Measurements from ENCODE around the gene TAF1D. TPM values are rescaled to one million over a fixed set of nuclear protein-coding genes. Genes with fewer than 3 reads are reported as not detected.

Gene TAF1D
- total RNA-seq, 1 donor: 126 TPM

DNA sequence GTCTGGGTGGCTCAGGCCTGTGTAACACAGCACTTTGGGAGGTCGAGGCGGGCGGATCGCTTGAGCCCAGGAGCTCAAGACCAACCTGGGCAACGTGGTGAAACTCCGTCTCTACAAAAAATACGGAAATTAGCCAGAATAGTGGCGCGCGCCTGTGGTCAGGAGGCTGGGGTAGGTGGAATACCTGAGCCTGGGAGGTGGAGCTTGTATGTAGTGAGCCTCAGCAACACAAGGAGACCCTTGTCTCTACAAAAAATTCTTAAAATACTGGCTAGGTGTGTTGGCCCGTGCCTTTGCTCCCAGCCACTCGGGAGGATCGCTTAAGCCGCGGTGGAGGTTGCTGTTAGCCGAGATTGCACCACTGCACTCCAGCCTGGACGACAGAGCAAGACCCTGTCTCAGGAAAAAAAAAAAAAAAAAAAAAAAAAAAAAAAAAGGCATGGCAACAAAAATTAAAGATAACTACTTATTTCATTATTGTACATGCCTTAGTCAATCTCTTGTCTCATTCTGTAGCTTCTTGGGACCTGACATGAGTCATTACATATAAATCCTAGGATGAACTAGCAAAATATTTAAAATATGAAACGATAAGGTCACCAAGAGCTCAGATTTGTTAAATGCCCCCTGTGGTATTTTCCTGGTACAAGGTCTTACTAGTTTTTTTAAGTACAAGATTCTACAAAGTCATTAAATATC lies 1.1 kb downstream of the TAF1D start:
- Histone ChIP-seq H3K79me2 (ENCODE audit: insufficient read depth, low read length) (peaks cover 81% of the 10 kb centered on the region), H3K9me3 (ENCODE audit: low read depth, low read length) (no peaks in the 10 kb centered on the region), H3K4me1 (ENCODE audit: insufficient read depth, low read length) (peaks cover 52% of the 10 kb centered on the region), H4K20me1 (ENCODE audit: insufficient read depth, low read length) (peaks cover 51% of the 10 kb centered on the region), H3K4me2 (ENCODE audit: insufficient read depth, low read length) (peak overlapping the region; percentile 99), H2AFZ (ENCODE audit: low read length) (no peak overlapping the region), H3K4me3 (ENCODE audit: insufficient read depth, low read length) (peak overlapping the region; percentile 100), H3K36me3 (ENCODE audit: insufficient read depth, low read length) (peaks cover 50% of the 10 kb centered on the region), H3K27me3 (ENCODE audit: insufficient read depth, low read length) (no peaks in the 10 kb centered on the region), H3K27ac (ENCODE audit: low read depth, low read length) (peak overlapping the region; percentile 95)
- DNase-seq (ENCODE audit: insufficient read length, low spot score, missing footprints): peak; percentile 85
- TF ChIP-seq, protein P1, sequence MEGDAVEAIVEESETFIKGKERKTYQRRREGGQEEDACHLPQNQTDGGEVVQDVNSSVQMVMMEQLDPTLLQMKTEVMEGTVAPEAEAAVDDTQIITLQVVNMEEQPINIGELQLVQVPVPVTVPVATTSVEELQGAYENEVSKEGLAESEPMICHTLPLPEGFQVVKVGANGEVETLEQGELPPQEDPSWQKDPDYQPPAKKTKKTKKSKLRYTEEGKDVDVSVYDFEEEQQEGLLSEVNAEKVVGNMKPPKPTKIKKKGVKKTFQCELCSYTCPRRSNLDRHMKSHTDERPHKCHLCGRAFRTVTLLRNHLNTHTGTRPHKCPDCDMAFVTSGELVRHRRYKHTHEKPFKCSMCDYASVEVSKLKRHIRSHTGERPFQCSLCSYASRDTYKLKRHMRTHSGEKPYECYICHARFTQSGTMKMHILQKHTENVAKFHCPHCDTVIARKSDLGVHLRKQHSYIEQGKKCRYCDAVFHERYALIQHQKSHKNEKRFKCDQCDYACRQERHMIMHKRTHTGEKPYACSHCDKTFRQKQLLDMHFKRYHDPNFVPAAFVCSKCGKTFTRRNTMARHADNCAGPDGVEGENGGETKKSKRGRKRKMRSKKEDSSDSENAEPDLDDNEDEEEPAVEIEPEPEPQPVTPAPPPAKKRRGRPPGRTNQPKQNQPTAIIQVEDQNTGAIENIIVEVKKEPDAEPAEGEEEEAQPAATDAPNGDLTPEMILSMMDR (IDR thresholded peaks at IDR 0.05; ENCODE audit: extremely low read depth, low read depth, low read length): no peak

DNA sequence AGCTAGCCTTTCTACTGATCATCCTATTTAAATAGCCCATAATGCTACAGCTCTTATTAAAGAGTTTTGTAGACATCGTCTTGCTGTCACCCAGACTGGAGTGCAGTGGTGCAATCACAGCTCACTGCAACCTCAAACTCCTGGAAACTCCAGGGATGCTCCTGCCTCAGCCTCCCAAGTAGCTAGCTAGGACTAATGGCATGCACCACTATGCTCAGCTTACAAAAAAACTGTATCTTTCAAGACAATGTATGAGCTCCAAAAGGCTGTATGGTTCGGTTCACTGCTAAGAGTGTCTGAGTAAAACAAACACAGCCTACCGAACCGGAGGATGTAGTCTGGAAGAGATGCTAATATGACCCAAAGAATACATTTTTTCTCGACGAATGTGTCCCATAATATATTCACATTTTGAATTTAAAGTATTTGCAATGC lies 2.6 kb downstream of the TAF1D start:
- TF ChIP-seq, protein P1 (IDR thresholded peaks at IDR 0.05; ENCODE audit: extremely low read depth, low read depth, low read length): no peak
- Histone ChIP-seq H3K4me2 (ENCODE audit: insufficient read depth, low read length) (peak overlapping the region; percentile 99), H3K9me3 (ENCODE audit: low read depth, low read length) (no peaks in the 10 kb centered on the region), H3K4me3 (ENCODE audit: insufficient read depth, low read length) (peak overlapping the region; percentile 100), H2AFZ (ENCODE audit: low read length) (no peak overlapping the region), H3K27me3 (ENCODE audit: insufficient read depth, low read length) (no peaks in the 10 kb centered on the region), H3K79me2 (ENCODE audit: insufficient read depth, low read length) (peaks cover 87% of the 10 kb centered on the region), H4K20me1 (ENCODE audit: insufficient read depth, low read length) (peaks cover 61% of the 10 kb centered on the region), H3K27ac (ENCODE audit: low read depth, low read length) (peak overlapping the region; percentile 95), H3K36me3 (ENCODE audit: insufficient read depth, low read length) (peaks cover 64% of the 10 kb centered on the region), H3K4me1 (ENCODE audit: insufficient read depth, low read length) (peaks cover 56% of the 10 kb centered on the region)
- DNase-seq (ENCODE audit: insufficient read length, low spot score, missing footprints): peak; percentile 69

DNA sequence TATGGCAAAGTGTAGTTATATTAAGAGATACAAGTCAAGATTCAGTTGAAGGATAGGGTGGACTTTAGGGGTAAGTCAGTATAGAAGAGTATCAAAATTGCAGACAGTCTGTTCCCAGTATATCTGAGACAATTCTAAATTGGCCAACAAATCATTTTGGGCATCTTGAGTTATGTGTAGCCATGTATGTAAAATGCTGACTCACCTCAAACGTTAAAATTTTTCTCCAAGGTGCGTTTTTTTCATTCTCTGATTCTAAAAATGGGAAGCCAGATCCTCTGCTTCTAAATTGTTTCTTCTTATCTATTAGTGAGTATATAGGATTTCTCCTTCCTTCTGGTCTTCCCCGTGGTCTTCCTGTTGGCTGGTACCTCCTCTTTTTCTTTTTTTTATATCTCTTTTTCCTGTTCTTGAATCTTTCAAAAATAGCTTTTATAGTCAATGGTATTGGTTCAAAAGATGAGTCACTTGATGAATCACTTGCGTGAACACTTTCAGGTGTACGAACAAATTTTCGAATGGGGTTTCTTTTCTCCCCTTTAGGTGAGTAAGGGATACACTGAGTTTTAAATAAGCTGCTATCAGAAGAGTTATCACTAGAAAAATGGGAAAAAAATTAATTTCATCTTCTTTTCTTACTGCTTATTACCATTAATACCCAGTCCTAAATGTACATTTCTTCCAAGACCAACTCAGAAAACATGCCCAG lies 3.2 kb downstream of the TAF1D start:
- no peak overlapping the region for H2AFZ ChIP-seq (ENCODE audit: low read length)
- H3K27ac ChIP-seq (ENCODE audit: low read depth, low read length): peak overlapping the region; percentile 95
- TF ChIP-seq, protein P1 (IDR thresholded peaks at IDR 0.05; ENCODE audit: extremely low read depth, low read depth, low read length): no peak
- H3K36me3 ChIP-seq (ENCODE audit: insufficient read depth, low read length): peaks cover 70% of the 10 kb centered on the region
- peaks cover 66% of the 10 kb centered on the region for H4K20me1 ChIP-seq (ENCODE audit: insufficient read depth, low read length)
- peak overlapping the region; percentile 100 for H3K4me3 ChIP-seq (ENCODE audit: insufficient read depth, low read length)
- H3K4me1 ChIP-seq (ENCODE audit: insufficient read depth, low read length): peaks cover 56% of the 10 kb centered on the region
- peaks cover 82% of the 10 kb centered on the region for H3K79me2 ChIP-seq (ENCODE audit: insufficient read depth, low read length)
- peak overlapping the region; percentile 99 for H3K4me2 ChIP-seq (ENCODE audit: insufficient read depth, low read length)
- no peaks in the 10 kb centered on the region for H3K9me3 ChIP-seq (ENCODE audit: low read depth, low read length)
- no peak for DNase-seq (ENCODE audit: insufficient read length, low spot score, missing footprints)
- no peaks in the 10 kb centered on the region for H3K27me3 ChIP-seq (ENCODE audit: insufficient read depth, low read length)

DNA sequence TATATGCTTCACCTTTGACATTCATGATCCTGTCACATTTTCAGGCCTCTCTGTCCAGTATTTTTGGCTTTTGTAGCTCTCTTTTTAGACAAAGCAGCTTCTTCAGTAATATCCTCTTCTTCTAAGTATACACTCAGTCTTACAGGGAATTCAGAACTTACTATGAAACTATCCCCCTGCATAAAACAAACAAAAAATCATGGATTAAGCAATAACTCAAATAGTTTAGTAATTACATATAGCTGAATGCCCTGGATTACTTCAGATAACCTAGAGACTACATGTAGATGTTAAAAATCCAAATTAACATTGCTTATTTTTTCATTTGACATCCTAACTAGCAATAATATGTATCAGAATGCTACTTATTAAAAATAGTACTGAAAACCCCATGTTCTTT lies 5.2 kb downstream of the TAF1D start:
- peaks cover 68% of the 10 kb centered on the region for H3K79me2 ChIP-seq (ENCODE audit: insufficient read depth, low read length)
- DNase-seq (ENCODE audit: insufficient read length, low spot score, missing footprints): no peak
- peaks cover 89% of the 10 kb centered on the region for H3K36me3 ChIP-seq (ENCODE audit: insufficient read depth, low read length)

More for the DNA sequence above, 5.2 kb downstream of the TAF1D start:
- peak overlapping the region; percentile 25 for H3K27ac ChIP-seq (ENCODE audit: low read depth, low read length)
- H2AFZ ChIP-seq (ENCODE audit: low read length): no peak overlapping the region
- peak overlapping the region; percentile 99 for H3K4me2 ChIP-seq (ENCODE audit: insufficient read depth, low read length)
- no peaks in the 10 kb centered on the region for H3K9me3 ChIP-seq (ENCODE audit: low read depth, low read length)
- H3K4me1 ChIP-seq (ENCODE audit: insufficient read depth, low read length): peaks cover 51% of the 10 kb centered on the region
- H3K27me3 ChIP-seq (ENCODE audit: insufficient read depth, low read length): no peaks in the 10 kb centered on the region
- TF ChIP-seq, protein P1 (IDR thresholded peaks at IDR 0.05; ENCODE audit: extremely low read depth, low read depth, low read length): no peak
- peaks cover 75% of the 10 kb centered on the region for H4K20me1 ChIP-seq (ENCODE audit: insufficient read depth, low read length)
- H3K4me3 ChIP-seq (ENCODE audit: insufficient read depth, low read length): no peak overlapping the region
